HL-60 (cell line): ENCODE measurements around the gene REC114.

ENCODE experiments used
- CTCF ChIP-seq: IDR thresholded peaks from one replicate; pipeline ENCODE4 v1.5.1; 2011; ENCODE audit warnings: low read length, control low read depth, inconsistent platforms; ENCODE audit not compliant: insufficient read depth
- GABPA ChIP-seq: IDR thresholded peaks from 2 replicates; pipeline ENCODE4 v1.6.1; 2012; ENCODE audit warnings: low read depth
- POLR2AphosphoS5 ChIP-seq: IDR thresholded peaks from 2 replicates; pipeline ENCODE4 v1.6.1; 2012; ENCODE audit warnings: low read depth
- REST ChIP-seq: IDR thresholded peaks from 2 replicates; pipeline ENCODE4 v1.6.1; 2012; ENCODE audit warnings: low read depth; ENCODE audit not compliant: insufficient replicate concordance

- TF ChIP-seq REST (no peak), CTCF (no peak), POLR2AphosphoS5 (no peak), GABPA (no peak)
Measured at GRCh38 chr15:73599934-73600333, 157.0 kb downstream of the REC114 start.
